Astrocyte of the cerebellum (primary cell): Measurements from ENCODE around the gene DIS3L.
"Not testable (repeated sequence)": the region's sequence is repeated elsewhere in the genome, so short reads cannot be mapped to it uniquely, and the experiment has no call there.

Experiments used
- DNase-seq: peaks from one replicate; pipeline ENCODE4 v3.0.0-alpha.2; 2011; ENCODE audit warnings: low read depth
- H3K4me3 ChIP-seq: 2 replicates; pipeline ENCODE4 v1.5.1; 2011; ENCODE audit warnings: mild to moderate bottlenecking, low read depth, low read length, moderate library complexity
- in situ Hi-C: cut with HindIII; loops from 2 replicates; pipeline ENCODE4 v1.10.0; 2017; ENCODE audit warnings: low sequenced_read_pairs
- TF ChIP-seq, protein P1 (sequence below): IDR thresholded peaks from 2 replicates; pipeline ENCODE4 v1.5.1; 2012; ENCODE audit warnings: low read length, low read depth, moderate library complexity, mild to moderate bottlenecking; ENCODE audit errors: missing control alignments

DIS3L gene

DNA sequence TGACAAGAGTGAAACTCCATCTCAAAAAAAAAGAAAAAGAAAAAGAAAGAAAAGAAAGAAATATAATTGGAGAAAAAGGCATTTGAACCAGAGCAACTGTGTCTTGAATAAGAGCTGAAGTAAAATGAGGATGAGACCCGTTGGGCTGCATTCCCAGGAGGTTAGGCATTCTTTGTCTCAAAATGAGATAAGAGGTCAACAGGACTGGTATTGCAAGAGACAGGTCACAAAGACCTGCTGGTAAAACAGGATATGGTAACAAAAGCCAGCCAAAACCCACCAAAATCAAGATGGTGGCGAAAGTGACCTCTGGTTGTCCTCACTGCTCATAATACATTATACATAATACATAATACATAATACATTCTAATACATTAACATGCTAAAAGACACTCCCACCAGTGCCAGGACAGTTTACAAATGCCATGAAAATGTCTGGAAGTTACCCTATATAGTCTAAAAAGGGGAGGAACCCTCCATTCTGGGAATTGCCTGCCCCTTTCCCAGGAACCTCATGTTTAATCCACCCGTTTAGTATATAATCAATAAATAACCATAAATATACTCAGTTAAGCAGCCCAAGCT, 71.7 kb downstream of the DIS3L start:
- TF ChIP-seq, protein P1, sequence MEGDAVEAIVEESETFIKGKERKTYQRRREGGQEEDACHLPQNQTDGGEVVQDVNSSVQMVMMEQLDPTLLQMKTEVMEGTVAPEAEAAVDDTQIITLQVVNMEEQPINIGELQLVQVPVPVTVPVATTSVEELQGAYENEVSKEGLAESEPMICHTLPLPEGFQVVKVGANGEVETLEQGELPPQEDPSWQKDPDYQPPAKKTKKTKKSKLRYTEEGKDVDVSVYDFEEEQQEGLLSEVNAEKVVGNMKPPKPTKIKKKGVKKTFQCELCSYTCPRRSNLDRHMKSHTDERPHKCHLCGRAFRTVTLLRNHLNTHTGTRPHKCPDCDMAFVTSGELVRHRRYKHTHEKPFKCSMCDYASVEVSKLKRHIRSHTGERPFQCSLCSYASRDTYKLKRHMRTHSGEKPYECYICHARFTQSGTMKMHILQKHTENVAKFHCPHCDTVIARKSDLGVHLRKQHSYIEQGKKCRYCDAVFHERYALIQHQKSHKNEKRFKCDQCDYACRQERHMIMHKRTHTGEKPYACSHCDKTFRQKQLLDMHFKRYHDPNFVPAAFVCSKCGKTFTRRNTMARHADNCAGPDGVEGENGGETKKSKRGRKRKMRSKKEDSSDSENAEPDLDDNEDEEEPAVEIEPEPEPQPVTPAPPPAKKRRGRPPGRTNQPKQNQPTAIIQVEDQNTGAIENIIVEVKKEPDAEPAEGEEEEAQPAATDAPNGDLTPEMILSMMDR = no peak
- DNase-seq = no peak
- in situ Hi-C loops = no loop called here
- H3K4me3 ChIP-seq = no peak overlapping the region

DNA sequence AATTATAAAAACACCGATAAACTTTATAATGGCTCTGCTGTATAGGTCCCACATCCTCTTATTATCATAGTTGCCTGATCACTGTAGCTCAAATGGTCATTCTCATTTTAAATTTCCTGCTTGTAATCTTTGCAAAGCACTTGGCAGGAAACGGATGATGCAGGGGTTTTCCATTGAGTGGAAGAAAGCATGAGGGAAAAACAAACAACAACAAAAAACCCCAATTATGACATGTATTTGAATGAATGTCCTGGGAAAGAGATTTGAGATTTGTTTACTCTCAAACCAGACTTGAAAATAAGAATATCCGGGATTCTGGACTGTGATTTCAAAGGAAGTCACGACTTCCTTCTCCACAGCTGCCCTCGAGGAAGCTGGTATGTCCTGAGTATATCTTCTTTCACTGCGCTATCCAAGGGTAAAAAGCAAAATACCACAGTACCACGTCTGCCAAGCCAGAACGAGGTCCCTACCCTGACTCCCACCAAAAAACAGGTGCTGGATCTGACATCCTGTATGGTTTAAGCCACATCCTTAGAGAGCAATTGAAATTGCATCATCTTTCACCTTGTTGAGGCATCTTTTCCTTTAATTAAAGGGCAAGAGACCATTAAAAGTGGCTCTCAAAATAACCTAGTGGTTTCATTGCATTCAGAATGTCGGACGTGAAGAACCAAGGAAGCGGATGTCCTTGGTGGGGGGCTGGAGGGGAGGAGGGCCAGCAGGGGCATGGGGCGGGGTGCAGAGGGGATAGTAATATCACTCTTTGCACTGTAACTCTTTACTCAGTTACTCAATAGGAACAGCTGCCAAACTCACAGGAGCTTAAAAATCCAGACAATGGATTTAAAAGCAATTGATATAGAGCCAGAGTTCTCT, 76.6 kb downstream of the DIS3L start:
- no peak for DNase-seq
- H3K4me3 ChIP-seq = no peak overlapping the region
- TF ChIP-seq, protein P1 = no peak
- in situ Hi-C loops = no loop called here

- no peak overlapping the region for H3K4me3 ChIP-seq
- in situ Hi-C loops = no loop called here
- TF ChIP-seq, protein P1 = no peak
- DNase-seq = no peak
Observed at GRCh38 chr15:66374179-66374578, 80.8 kb downstream of the DIS3L start.

GRCh38 chr15:66378814-66379430, 85.6 kb downstream of the DIS3L start:
- no peak for DNase-seq
- no peak overlapping the region for H3K4me3 ChIP-seq
- in situ Hi-C loops = no loop called here
- TF ChIP-seq, protein P1 = no peak

- in situ Hi-C loops, H3K4me3 ChIP-seq, DNase-seq: not testable (repeated sequence)
Observed at GRCh38 chr15:66381376-66381775, 88.0 kb downstream of the DIS3L start.
